ENCODE measurements around the gene USH2A.

- TF ChIP-seq EZH2 (IDR thresholded peaks at IDR 0.05; ENCODE audit: borderline replicate concordance, low read depth, low read length, poor library complexity, severe bottlenecking): no peak
- no peak for TF ChIP-seq CTCF (conservative IDR thresholded peaks at IDR 0.05; ENCODE audit: low read depth, low read length)
Measured at GRCh38 chr1:216425577-216425976, 2.3 kb upstream of the USH2A start.

Measured in A673 (cell line).